GM12875 (cell line): Measurements from ENCODE around the gene ADORA3.

Source experiments
- H3K4me3 ChIP-seq: one replicate; pipeline ENCODE4 v1.5.1; 2011; ENCODE audit warnings: low read depth, low read length, control low read depth
- CTCF ChIP-seq: IDR thresholded peaks from 2 replicates; pipeline ENCODE4 v1.5.1; 2011; ENCODE audit warnings: low read depth, mild to moderate bottlenecking, control low read depth, inconsistent platforms, low read length, moderate library complexity, borderline replicate concordance; ENCODE audit not compliant: insufficient read depth

ADORA3 gene

GRCh38 chr1:111507411-111508201, 4.2 kb upstream of the ADORA3 start:
- no peak for TF ChIP-seq CTCF
- H3K4me3 ChIP-seq = peak overlapping the region; percentile 31

- TF ChIP-seq CTCF = no peak
- no peak overlapping the region for H3K4me3 ChIP-seq
These were observed 3.1 kb upstream of the ADORA3 start for GRCh38 chr1:111506561-111506960.

- TF ChIP-seq CTCF = no peak
- H3K4me3 ChIP-seq = no peak overlapping the region
These were observed 2.2 kb upstream of the ADORA3 start for GRCh38 chr1:111505641-111506119.

- TF ChIP-seq CTCF = no peak
- no peak overlapping the region for H3K4me3 ChIP-seq
These were observed 664 bp upstream of the ADORA3 start for GRCh38 chr1:111504097-111504496.

GRCh38 chr1:111501645-111502044, 1.8 kb downstream of the ADORA3 start:
- H3K4me3 ChIP-seq = no peak overlapping the region
- no peak for TF ChIP-seq CTCF

GRCh38 chr1:111499026-111499785, 4.2 kb downstream of the ADORA3 start:
- H3K4me3 ChIP-seq = no peak overlapping the region
- TF ChIP-seq CTCF = no peak
